ENCODE data around the gene KRT37. TPM values are rescaled to one million over a fixed set of nuclear protein-coding genes. Genes with fewer than 3 reads are reported as not detected.

KRT37 gene
- total RNA-seq, 5 donors from 2014 or later (not counting 1 experiment from before 2014, with no cell fraction given): not detected

DNA sequence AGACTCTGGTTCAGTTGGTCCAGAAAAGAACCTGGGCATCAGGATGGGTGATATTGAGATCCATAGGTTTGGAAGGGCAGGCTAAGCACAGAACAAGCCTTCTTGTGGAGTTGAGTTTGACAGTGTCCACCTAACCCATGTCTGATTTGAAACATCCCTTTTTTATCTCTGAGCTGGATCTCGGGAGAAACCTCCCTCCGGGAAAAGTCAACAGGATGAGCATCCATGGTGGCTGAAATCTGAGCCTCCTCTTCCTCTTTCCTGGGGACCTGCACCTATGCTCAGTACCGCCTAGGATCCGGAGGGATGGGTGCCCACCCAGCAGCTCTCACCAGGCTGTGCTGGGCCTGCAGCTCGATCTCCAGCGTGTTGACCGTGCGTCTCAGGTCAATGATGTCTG, 39.4 kb upstream of the KRT37 start:
- ChIA-PET CTCF (no interaction called here), POLR2A (no interaction called here)
- H3K27ac ChIP-seq (ENCODE audit: low read length): no peak overlapping the region
- Mint-ChIP-seq H3K27ac (no peak overlapping the region), H3K4me1 (no peaks in the 10 kb centered on the region), H3K27me3 (peaks cover 2 to 9% of the 10 kb centered on the region in 2 donors), H3K9me3 (peaks cover 0 to 7% (median 0%) of the 10 kb centered on the region in 3 donors), H3K4me3 (no peak overlapping the region), H3K36me3 (no peaks in the 10 kb centered on the region)
- no peaks in the 10 kb centered on the region for H3K36me3 ChIP-seq (ENCODE audit: control insufficient read depth in 2 of 2, extremely low read depth in 1 of 2, insufficient read depth in 1 of 2, low read length in 1 of 2)
- H3K27me3 ChIP-seq (replicated peaks in 1 of 2; ENCODE audit: control insufficient read depth in 2 of 2, extremely low read depth in 1 of 2, insufficient read depth in 2 of 2, low read length in 1 of 2): peaks cover 0 to 21% of the 10 kb centered on the region in 2 experiments
- DNase-seq (no peak), ATAC-seq (replicated peaks in 1 of 4) (no peak)
- H3K4me1 ChIP-seq (ENCODE audit: control insufficient read depth in 1 of 2, extremely low read depth in 1 of 2, insufficient read depth in 2 of 2, low read length in 2 of 2): no peaks in the 10 kb centered on the region
- no peak overlapping the region for H3K4me3 ChIP-seq (ENCODE audit: control insufficient read depth in 1 of 2, extremely low read depth in 1 of 2, low read length in 1 of 2)
- H3K9me3 ChIP-seq: no peaks in the 10 kb centered on the region
- 82% methylated on average over 8 of the region's 8 CpGs for WGBS (ENCODE audit: insufficient coverage)

DNA sequence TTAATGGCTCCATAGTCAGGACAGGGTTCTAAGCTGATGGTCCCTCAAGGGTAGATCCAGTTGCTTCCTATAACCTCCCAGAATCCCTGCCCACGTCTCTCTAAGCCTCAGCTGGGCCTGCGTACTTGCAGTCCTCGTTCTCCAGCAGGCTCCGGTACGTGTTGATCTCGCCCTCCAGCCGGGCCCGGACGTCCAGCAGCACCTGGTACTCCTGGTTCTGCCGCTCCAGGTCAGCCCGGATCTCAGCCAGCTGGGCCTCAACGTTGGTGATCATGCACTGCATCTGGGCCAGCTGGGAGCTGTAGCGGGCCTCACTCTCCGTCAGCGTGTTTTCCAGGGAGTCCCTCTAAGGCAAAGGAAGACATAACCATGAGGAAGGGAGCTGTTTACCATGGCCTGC, 38.3 kb upstream of the KRT37 start:
- Histone ChIP-seq H3K4me3 (ENCODE audit: control insufficient read depth in 1 of 2, extremely low read depth in 1 of 2, low read length in 1 of 2) (no peak overlapping the region), H3K27ac (ENCODE audit: low read length) (no peak overlapping the region), H3K4me1 (ENCODE audit: control insufficient read depth in 1 of 2, extremely low read depth in 1 of 2, insufficient read depth in 2 of 2, low read length in 2 of 2) (no peaks in the 10 kb centered on the region), H3K36me3 (ENCODE audit: control insufficient read depth in 2 of 2, extremely low read depth in 1 of 2, insufficient read depth in 1 of 2, low read length in 1 of 2) (no peaks in the 10 kb centered on the region), H3K27me3 (replicated peaks in 1 of 2; ENCODE audit: control insufficient read depth in 2 of 2, extremely low read depth in 1 of 2, insufficient read depth in 2 of 2, low read length in 1 of 2) (peaks cover 0 to 21% of the 10 kb centered on the region in 2 experiments), H3K9me3 (no peaks in the 10 kb centered on the region)
- no peak overlapping the region for H3K4me3 Mint-ChIP-seq
- 75% methylated on average over 15 of the region's 15 CpGs for WGBS (ENCODE audit: insufficient coverage)
- no peak overlapping the region for H3K27ac Mint-ChIP-seq
- peaks cover 0 to 2% (median 0%) of the 10 kb centered on the region in 3 donors for H3K9me3 Mint-ChIP-seq
- DNase-seq (no peak), ATAC-seq (replicated peaks in 1 of 4) (no peak)
- no peaks in the 10 kb centered on the region for H3K36me3 Mint-ChIP-seq
- H3K4me1 Mint-ChIP-seq: no peaks in the 10 kb centered on the region
- peaks cover 4 to 9% of the 10 kb centered on the region in 2 donors for H3K27me3 Mint-ChIP-seq
- ChIA-PET CTCF (no interaction called here), POLR2A (no interaction called here)

DNA sequence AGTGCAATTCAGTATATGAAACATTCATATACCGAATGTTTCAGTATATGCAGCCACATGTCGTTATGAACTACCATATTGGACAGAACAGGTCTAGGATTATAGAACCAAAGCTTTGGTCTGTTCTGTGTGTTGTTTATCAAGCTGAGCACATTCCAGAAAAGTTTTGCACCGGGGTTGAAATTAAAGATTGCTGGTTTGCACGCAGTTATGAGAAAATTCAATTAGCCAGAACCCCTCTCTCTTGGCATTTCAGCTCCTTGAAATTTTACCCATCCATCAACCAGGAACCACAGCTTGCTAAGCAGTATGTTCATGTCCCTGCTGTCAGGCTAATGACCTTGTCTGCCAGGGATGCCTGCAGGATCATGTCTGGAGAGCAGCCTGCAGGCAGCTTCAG, 33.3 kb upstream of the KRT37 start:
- POLR2A ChIA-PET: no interaction called here
- DNase-seq: no peak
- H3K4me3 Mint-ChIP-seq: no peak overlapping the region
- H3K36me3 ChIP-seq (ENCODE audit: control insufficient read depth in 2 of 2, extremely low read depth in 1 of 2, insufficient read depth in 1 of 2, low read length in 1 of 2): no peaks in the 10 kb centered on the region
- H3K36me3 Mint-ChIP-seq: no peaks in the 10 kb centered on the region
- H3K27me3 Mint-ChIP-seq: peaks cover 2 to 4% of the 10 kb centered on the region in 2 donors
- WGBS (ENCODE audit: insufficient coverage): 96% methylated on average over 4 of the region's 4 CpGs
- no peaks in the 10 kb centered on the region for H3K9me3 Mint-ChIP-seq
- no peak overlapping the region for H3K27ac ChIP-seq (ENCODE audit: low read length)
- no peaks in the 10 kb centered on the region for H3K4me1 Mint-ChIP-seq
- no peaks in the 10 kb centered on the region for H3K4me1 ChIP-seq (ENCODE audit: control insufficient read depth in 1 of 2, extremely low read depth in 1 of 2, insufficient read depth in 2 of 2, low read length in 2 of 2)
- no peak overlapping the region for H3K4me3 ChIP-seq (ENCODE audit: control insufficient read depth in 1 of 2, extremely low read depth in 1 of 2, low read length in 1 of 2)
- no peaks in the 10 kb centered on the region for H3K27me3 ChIP-seq (replicated peaks in 1 of 2; ENCODE audit: control insufficient read depth in 2 of 2, extremely low read depth in 1 of 2, insufficient read depth in 2 of 2, low read length in 1 of 2)
- CTCF ChIA-PET: no interaction called here
- no peak for ATAC-seq (replicated peaks in 1 of 4)
- H3K9me3 ChIP-seq: no peaks in the 10 kb centered on the region
- H3K27ac Mint-ChIP-seq: no peak overlapping the region

DNA sequence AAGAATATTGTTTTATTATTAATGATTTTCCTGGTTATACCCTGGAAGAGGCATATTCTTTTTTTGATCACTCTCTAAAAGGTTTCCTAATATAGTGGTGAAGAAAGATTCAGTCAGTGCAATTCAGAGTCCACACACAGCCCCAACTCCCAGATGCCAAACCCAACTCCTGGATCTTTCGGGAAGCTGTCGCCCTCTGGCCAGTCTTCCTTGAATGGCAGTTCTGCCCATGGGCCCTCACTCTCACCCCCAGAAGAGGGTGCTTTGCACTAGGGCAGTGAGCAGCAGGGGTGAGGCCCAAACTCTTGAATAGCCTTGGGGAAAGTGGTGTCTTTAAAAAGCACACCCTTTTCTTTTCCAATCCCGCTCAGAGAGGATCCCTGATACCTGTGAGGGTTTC, 31.8 kb upstream of the KRT37 start:
- Histone ChIP-seq H3K4me1 (ENCODE audit: control insufficient read depth in 1 of 2, extremely low read depth in 1 of 2, insufficient read depth in 2 of 2, low read length in 2 of 2) (no peaks in the 10 kb centered on the region), H3K9me3 (no peaks in the 10 kb centered on the region), H3K27me3 (replicated peaks in 1 of 2; ENCODE audit: control insufficient read depth in 2 of 2, extremely low read depth in 1 of 2, insufficient read depth in 2 of 2, low read length in 1 of 2) (no peaks in the 10 kb centered on the region), H3K27ac (ENCODE audit: low read length) (no peak overlapping the region), H3K36me3 (ENCODE audit: control insufficient read depth in 2 of 2, extremely low read depth in 1 of 2, insufficient read depth in 1 of 2, low read length in 1 of 2) (no peaks in the 10 kb centered on the region), H3K4me3 (ENCODE audit: control insufficient read depth in 1 of 2, extremely low read depth in 1 of 2, low read length in 1 of 2) (no peak overlapping the region)
- H3K9me3 Mint-ChIP-seq: no peaks in the 10 kb centered on the region
- no peaks in the 10 kb centered on the region for H3K36me3 Mint-ChIP-seq
- H3K4me3 Mint-ChIP-seq: no peak overlapping the region
- H3K27me3 Mint-ChIP-seq: peaks cover 4 to 5% of the 10 kb centered on the region in 2 donors
- H3K27ac Mint-ChIP-seq: no peak overlapping the region
- ATAC-seq (replicated peaks in 1 of 4): no peak
- POLR2A ChIA-PET: no interaction called here
- CTCF ChIA-PET: no interaction called here
- no peak for DNase-seq
- no CpG with 5 or more reads among the region's 3 CpGs for WGBS (ENCODE audit: insufficient coverage)
- no peaks in the 10 kb centered on the region for H3K4me1 Mint-ChIP-seq

DNA sequence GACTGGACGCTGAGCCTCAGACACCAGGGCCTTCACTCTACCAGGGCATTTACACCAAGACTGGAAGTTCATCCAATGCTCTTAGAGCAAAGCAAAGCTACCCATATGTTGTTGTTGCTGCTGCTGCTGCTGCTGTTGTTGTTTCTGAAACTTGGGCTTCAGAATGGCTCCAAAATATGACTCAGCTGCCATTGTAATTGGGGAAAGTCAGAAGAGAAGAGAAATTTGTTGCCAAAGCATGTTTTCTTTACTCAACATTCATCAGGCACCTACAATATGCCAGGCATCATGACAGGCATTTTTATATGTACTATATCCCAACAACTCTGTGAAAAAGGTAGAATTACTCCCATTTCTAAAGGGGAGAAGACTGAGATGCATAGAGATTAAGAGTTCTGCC, 30.9 kb upstream of the KRT37 start:
- Histone ChIP-seq H3K27ac (ENCODE audit: low read length) (no peak overlapping the region), H3K9me3 (no peaks in the 10 kb centered on the region), H3K27me3 (replicated peaks in 1 of 2; ENCODE audit: control insufficient read depth in 2 of 2, extremely low read depth in 1 of 2, insufficient read depth in 2 of 2, low read length in 1 of 2) (no peaks in the 10 kb centered on the region), H3K4me3 (ENCODE audit: control insufficient read depth in 1 of 2, extremely low read depth in 1 of 2, low read length in 1 of 2) (no peak overlapping the region), H3K36me3 (ENCODE audit: control insufficient read depth in 2 of 2, extremely low read depth in 1 of 2, insufficient read depth in 1 of 2, low read length in 1 of 2) (no peaks in the 10 kb centered on the region), H3K4me1 (ENCODE audit: control insufficient read depth in 1 of 2, extremely low read depth in 1 of 2, insufficient read depth in 2 of 2, low read length in 2 of 2) (no peaks in the 10 kb centered on the region)
- no peak overlapping the region for H3K4me3 Mint-ChIP-seq
- no peak for DNase-seq
- no peak for ATAC-seq (replicated peaks in 1 of 4)
- H3K27me3 Mint-ChIP-seq: peaks cover 5% of the 10 kb centered on the region in 2 donors
- H3K9me3 Mint-ChIP-seq: no peaks in the 10 kb centered on the region
- WGBS (ENCODE audit: insufficient coverage): no CpG with 5 or more reads among the region's 1 CpG
- CTCF ChIA-PET: no interaction called here
- no peak overlapping the region for H3K27ac Mint-ChIP-seq
- POLR2A ChIA-PET: no interaction called here
- no peaks in the 10 kb centered on the region for H3K36me3 Mint-ChIP-seq
- no peaks in the 10 kb centered on the region for H3K4me1 Mint-ChIP-seq

DNA sequence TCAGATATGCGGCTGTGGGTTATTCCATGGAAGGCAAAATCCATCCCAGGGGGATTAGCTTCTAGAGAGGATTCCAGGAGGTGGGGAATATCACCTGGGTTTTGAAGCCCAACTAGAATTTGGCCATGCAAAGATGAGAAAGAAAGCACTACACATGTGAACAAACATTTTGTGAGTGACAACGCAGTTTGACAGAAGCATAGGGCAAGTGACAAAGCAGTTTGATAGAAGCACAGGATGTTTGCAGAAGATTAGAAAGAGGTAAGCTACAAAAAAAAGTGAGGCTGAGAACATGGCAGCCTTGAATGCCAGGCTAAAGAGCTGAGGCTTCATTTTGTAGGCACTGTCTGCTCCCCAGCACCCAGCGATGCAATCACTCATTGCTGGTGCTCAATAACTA, 28.7 kb upstream of the KRT37 start:
- Mint-ChIP-seq H3K36me3 (no peaks in the 10 kb centered on the region), H3K27me3 (peaks cover 5 to 7% of the 10 kb centered on the region in 2 donors), H3K4me1 (no peaks in the 10 kb centered on the region), H3K27ac (no peak overlapping the region), H3K4me3 (no peak overlapping the region), H3K9me3 (no peaks in the 10 kb centered on the region)
- ATAC-seq (replicated peaks in 1 of 4): no peak
- Histone ChIP-seq H3K4me3 (ENCODE audit: control insufficient read depth in 1 of 2, extremely low read depth in 1 of 2, low read length in 1 of 2) (no peak overlapping the region), H3K27ac (ENCODE audit: low read length) (no peak overlapping the region), H3K9me3 (no peaks in the 10 kb centered on the region), H3K36me3 (ENCODE audit: control insufficient read depth in 2 of 2, extremely low read depth in 1 of 2, insufficient read depth in 1 of 2, low read length in 1 of 2) (no peaks in the 10 kb centered on the region), H3K4me1 (ENCODE audit: control insufficient read depth in 1 of 2, extremely low read depth in 1 of 2, insufficient read depth in 2 of 2, low read length in 2 of 2) (no peaks in the 10 kb centered on the region), H3K27me3 (replicated peaks in 1 of 2; ENCODE audit: control insufficient read depth in 2 of 2, extremely low read depth in 1 of 2, insufficient read depth in 2 of 2, low read length in 1 of 2) (peaks cover 0 to 12% of the 10 kb centered on the region in 2 experiments)
- ChIA-PET CTCF (interaction anchor here in 1 of 2 donors (0.9 kb wide), 1 partner anchor 82 kb away, joined by 3 read pairs; no protein-coding TSS in a partner anchor), POLR2A (no interaction called here)
- DNase-seq: no peak
- WGBS (ENCODE audit: insufficient coverage): 40% methylated on average over 1 of the region's 3 CpGs

DNA sequence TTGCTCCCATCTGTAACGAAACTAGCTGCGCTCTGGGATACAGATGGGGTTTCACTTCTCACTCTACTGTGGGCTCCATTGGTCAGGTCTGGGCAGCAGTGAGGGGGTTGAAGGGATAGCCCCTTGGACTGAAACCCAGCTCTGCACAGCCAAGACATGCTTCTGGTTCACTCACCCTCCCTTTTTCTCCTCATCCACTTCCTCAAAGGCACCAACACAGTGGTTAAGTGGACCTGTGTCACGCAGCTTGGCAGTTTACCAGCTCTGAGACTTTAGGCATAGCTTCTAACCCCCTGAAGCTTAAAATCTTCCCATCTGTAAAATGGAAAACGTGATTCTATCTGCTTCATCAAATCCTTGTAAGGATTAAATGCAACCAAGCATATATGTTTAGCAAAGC, 27.9 kb upstream of the KRT37 start:
- Histone ChIP-seq H3K27me3 (replicated peaks in 1 of 2; ENCODE audit: control insufficient read depth in 2 of 2, extremely low read depth in 1 of 2, insufficient read depth in 2 of 2, low read length in 1 of 2) (peaks cover 0 to 15% of the 10 kb centered on the region in 2 experiments), H3K36me3 (ENCODE audit: control insufficient read depth in 2 of 2, extremely low read depth in 1 of 2, insufficient read depth in 1 of 2, low read length in 1 of 2) (no peaks in the 10 kb centered on the region), H3K4me1 (ENCODE audit: control insufficient read depth in 1 of 2, extremely low read depth in 1 of 2, insufficient read depth in 2 of 2, low read length in 2 of 2) (no peaks in the 10 kb centered on the region), H3K4me3 (ENCODE audit: control insufficient read depth in 1 of 2, extremely low read depth in 1 of 2, low read length in 1 of 2) (no peak overlapping the region), H3K9me3 (no peaks in the 10 kb centered on the region), H3K27ac (ENCODE audit: low read length) (no peak overlapping the region)
- Mint-ChIP-seq H3K36me3 (no peaks in the 10 kb centered on the region), H3K4me3 (no peak overlapping the region), H3K4me1 (no peaks in the 10 kb centered on the region), H3K27ac (no peak overlapping the region), H3K9me3 (no peaks in the 10 kb centered on the region), H3K27me3 (peaks cover 5 to 7% of the 10 kb centered on the region in 2 donors)
- ChIA-PET CTCF (interaction anchor here (0.6 to 0.9 kb wide), 2 partner anchors 81 to 130 kb away, joined by 3 read pairs; no protein-coding TSS in a partner anchor), POLR2A (no interaction called here)
- ATAC-seq (replicated peaks in 1 of 4): no peak
- DNase-seq: no peak
- WGBS (ENCODE audit: insufficient coverage): no CpG with 5 or more reads among the region's 4 CpGs
